HG02571 (cell line): Measurements from ENCODE around the gene NINJ1.

Source experiments
- ATAC-seq: cut with Tn5 transposase; IDR thresholded peaks from one replicate; pipeline ENCODE4 v1.9.1; 2021; ENCODE audit warnings: mild to moderate bottlenecking, moderate library complexity; ENCODE audit not compliant: unreplicated experiment

The NINJ1 gene

DNA sequence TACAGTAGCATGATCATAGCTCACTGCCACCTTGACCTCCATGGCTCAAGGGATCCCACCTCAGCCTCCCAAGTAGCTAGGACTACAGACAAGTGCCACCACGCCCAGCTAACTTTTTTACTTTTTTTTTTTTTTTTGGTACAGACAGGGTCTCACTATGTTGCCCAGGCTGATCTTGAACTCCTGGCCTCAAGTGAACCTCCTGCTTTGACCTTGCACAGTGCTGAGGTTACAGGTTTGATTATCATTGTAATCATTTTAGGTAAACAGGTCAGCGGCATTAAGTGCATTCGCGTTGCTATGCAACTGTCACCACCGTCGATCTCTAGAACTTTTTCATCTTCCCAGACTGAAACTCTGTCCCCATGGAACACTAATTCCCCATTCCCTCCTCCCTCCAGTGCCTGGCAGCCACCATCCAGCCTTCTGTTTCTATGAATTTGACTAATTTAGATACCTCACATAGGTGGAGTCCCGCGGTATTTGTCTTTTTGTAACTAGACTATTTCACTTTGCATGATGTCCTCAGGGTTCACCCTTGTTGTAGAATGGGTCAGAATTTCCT is 43.9 kb downstream of the NINJ1 start:
- no peak for ATAC-seq

DNA sequence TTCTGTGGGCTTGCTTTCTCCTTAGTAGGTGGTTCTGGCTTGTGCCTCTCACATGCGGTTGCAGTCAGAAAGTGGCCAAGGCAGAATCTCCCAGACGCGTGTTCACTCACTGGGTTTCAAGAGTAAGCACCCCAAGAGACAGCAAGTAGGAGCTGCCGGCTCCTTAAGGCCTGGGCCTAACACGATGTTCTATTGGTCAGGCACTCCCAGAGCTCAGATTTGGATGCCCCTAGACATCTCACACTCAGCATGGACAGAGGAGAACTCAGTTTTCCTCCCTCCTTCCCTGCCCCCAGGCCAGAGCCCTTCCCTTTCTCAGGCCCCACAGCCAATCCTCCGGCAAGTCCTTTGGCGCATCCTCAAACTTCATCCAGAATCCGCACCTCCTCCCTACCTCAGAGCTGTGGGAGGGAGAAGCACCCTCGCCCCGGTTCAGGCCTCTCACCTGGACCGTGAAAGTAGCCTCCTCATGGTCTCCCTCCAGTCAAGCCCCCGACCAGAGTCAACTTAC is 44.5 kb downstream of the NINJ1 start:
- no peak for ATAC-seq

DNA sequence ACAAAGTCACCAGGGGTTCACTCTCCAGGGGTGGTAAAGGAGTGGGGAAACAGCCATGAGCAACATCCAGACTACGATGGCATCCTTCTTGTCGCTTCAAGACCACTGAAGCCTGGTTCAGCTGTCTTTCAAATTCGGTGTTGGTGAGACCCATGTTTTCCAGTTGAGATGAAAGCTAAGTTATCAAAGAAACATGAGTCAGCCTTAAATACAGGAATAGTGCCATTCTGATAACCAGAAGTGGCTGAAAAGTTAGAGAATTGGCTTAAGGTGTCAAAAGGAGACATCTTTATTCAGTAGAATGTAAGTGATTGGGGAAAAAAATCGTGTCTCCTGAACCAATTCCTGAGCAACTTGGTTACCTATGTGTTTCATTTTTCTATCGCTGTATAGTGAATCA is 45.0 kb downstream of the NINJ1 start:
- ATAC-seq = no peak

DNA sequence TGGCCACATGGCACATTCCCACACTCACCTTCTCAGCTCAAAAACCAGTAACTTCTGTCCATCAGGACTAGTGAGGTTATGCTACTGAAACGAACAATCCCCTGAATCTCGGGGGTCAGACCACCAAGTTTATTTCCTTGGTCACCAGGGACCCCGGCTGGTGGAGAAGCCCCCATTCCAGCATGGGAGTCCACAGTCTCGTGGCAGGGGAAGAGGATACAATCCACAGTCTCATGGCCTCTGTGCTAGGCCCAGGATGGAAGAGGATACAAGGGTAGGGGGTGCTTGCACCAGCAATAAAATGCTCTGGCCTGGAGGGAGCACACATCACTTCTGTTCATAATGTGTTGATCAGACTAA is 45.4 kb downstream of the NINJ1 start:
- ATAC-seq = no peak

DNA sequence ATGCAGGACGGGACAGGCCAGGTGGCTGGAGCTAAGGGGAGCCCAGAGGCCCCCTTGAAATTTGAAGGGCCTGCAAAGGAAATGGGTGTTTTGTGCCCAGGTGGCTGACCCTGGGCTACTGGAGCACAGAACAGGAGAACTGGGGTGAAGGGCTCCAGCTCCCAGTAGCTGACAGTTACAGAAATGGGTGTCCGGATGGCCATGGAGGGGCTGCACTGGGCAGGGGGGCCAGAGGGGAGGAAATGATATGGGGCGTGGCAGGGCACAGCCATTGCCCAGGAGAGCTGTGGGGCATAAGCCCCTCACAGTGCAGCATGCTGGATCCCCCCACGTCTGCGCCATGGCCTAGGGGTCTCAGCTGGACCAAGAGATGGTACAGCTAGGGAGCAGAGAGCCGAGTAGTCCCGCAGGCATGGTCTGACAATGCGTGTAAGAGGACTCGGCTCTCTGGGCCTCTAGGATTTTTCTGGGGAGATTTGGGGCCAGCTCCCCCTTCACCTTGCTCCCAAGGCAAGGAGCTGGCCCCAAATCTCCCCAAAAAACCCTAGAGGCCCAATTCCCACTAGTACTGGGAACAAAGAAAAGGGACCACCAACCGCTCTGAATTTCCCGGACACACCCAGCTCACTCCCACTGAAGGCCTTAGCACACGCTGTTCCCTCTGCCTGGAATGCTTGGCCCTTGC is 45.9 kb downstream of the NINJ1 start:
- ATAC-seq = no peak

DNA sequence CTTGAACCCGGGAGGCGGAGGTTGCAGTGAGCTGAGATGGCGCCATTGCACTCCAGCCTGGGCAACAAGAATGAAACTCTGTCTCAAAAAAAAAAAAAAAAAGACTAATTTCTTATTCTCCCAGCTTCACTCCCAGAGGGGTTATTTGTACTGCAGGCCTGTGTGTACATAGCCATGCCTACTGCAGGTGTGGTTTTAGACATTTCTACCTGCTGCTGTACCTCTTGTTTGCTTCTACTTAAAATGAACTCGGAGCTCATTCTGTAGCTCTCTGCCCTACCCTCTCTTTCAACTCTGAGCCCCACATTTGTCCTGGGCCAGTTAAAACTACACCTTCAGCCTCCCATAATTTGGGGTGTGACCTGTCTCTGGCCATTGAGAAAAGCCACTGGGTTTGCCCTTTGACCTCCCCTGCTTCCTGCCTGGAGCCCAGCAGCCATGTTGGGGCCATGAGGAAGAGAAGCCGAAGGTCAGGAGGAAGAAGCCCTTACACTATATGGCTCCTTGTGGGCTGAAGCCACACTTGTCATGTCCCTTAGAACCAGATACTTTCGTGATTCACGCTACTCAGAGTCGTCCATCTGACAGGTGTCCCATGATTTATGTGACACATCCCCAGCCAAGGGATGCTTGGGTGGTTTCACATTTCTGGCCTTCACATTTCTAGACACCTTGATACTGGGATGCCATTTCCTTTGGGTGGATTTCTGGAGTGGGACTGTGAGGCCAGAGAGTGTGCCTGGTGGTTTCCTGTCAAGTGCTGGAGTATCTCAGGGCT is 47.4 kb downstream of the NINJ1 start:
- no peak for ATAC-seq

DNA sequence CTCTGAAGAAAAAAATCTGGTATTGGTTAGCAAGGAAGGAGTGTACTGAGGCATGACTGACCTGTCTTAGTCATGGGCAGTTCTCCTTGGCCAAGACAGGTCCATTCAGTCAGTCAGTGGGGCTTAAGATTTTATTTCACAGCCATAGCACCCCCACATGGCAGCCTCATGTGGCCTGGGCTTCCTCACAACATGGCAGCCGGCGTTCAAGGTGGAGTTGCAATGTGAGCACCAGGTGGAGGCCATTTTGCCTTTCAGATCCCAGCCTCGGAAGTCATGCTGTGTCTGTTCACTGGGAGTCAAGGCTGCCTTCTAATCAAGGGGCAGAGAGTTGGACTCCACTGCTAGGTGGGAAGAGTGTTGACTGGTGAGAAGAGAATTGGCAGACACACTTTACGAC is 48.4 kb downstream of the NINJ1 start:
- ATAC-seq = no peak

DNA sequence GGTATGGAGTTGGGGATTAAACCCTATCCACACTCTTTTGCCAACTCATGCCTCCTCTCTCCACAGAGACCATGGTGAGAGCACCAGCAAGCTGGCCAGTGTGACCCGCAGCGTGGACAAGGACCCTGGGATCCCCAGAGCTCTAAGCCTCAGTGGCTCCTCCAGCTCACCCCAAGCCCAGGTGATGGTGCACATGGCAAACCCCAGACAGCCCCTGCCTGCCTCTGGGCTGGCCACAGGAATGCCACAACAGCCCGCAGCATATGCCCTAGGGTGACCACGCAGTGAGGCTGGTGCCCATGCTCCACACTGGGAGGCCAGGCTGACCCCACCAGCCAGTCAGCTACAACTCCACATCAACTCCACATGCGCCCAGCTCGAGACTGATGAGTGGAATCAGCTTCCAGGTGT is 49.6 kb downstream of the NINJ1 start:
- no peak for ATAC-seq

DNA sequence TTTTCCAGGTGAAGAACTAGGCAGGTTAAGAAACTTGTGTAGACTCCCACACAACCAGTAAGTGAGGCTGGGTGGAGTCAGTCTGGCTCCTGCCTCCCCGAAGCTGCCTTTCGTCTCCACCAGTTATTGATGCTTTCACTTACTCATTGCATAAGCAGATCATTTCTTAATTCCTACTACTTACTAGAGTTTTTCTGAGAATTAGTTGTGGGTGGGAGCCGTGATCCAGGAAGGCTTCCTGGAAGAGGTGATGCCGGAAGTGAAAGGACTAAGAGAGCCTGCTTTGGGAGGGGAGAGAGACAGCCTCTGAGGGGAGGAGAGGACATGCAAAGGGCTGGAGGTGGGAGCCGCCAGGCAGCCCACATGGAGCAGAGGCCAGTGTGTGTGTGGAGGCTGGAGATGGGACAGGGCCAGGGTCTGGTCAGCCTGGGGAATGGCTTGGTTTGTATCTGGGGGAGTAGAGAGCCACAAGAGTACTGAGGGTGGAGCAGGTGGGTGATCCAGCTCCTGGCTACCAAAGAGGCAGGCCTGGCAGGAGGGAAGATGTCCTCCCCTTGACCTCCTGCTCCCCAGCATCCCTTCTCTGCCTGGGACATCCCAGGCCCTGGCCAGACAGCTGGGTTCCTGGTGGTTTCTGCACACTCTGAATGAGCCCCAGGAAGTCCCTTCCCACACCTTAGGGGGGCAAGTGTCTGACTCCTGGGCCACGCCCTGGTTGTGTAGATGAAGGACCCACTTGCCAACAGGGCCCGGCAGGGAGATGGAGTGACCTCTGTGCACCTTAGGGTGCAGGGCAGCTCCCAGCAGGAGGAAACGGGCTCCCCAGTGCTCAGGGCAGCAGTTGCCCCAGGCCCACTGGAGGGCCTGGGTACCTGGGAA is 50.2 kb downstream of the NINJ1 start:
- no peak for ATAC-seq

DNA sequence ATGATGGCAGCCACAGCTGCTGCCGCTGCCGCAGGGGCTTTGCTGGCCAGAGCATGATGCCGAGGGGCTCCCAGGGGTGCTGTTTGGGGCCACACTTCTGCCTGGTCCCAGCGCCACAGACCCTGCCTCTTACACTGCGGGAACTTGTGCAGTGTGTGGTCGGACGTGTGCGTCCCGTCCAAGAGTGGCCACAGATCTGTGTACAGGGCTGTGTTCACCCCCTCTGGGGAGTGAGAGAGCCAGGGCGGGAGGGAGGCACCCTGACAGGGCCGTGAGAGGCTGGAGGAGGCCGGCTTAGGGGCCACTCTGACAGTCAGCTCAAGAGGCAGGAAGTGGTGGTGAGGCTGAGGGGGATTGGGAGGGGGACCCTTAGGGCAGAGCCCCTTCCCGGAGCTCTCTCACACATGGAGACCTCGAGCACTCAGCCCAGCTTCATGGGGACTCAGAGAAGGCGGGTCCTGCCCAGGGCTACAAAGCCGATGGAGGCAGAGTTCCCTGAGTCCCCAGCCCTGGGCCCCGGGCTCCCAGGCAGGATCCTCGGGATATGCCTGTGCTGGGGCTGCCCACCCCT is 51.1 kb downstream of the NINJ1 start:
- no peak for ATAC-seq

DNA sequence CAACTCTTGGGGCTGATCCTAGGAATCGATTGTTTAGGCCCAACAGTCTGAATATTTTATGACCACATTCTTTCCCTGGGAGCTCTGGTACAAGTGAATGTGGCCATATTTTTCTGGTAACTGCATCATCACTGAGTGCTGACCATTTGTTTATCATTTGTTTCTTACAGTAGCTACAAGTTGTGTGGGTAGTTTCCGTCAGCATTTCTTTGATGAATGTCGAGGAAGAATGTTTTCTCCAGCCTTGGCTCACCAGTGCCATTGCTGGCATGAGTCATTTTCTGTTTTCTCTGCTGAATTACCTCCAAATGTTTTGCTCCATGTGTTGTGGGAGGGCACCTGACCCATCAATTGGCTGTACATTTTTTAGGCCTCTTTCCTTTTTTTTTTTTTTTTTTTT is 52.1 kb downstream of the NINJ1 start:
- ATAC-seq = no peak

DNA sequence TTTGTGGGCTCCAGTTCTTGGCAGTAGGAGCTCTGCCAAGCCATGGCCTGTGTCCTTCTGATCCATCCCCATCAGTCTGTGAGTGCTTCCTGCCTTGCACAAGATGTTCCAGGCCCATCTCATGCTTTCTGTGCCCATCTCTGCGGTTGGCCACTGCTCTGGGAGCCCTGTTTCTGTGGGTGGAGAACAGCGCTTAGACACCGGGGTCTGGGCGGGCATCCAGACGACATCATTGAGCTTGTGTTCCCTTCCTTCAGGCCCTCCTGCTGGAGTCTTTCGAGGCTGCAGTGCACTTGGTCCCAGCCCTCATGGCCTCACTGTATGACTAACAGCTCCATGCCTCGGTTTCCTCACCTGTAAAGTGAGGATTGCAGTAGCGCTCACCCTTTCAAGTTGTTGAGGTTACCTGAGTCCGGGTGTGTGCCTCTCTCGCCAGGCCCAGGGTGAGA is 52.9 kb downstream of the NINJ1 start:
- ATAC-seq = no peak

DNA sequence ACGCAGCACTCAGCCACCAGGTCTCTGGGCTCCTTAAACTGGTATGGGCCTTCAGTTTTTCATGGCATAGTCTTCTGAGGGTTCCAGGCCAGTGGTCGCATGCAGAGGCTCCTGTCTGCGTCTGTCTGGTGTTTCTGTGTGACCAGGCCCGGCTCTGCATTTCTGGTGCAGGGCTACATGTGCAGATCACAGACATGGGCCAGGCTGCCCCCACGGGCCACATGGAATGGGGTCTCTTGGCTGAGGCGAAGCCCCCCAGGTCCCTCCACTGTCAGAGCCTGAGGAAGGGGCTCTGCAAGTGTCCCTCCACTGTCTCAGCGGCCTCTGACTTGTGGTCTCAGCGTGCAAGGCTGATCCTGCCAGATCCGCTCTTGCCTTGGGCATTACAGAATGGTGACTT is 53.6 kb downstream of the NINJ1 start:
- ATAC-seq = no peak

DNA sequence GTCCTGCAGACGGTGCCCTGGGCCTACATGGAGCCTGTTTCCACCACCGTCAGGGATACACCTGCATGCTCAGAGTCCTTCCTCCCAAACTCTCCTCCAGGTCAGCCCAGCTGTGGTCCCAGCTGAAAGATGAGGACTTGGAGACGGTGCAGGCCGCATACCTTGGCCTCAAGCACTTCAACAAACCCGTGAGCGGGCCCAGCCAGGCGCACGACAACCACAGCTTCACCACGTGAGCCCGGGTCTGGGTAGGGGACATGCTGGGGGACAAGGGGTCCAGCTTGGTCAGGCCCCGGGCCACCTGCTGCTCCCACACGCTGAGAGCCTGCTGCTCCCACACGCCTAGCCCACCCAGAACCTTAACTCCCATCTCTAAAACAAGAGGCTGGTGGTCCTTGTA is 54.7 kb downstream of the NINJ1 start:
- ATAC-seq = no peak

DNA sequence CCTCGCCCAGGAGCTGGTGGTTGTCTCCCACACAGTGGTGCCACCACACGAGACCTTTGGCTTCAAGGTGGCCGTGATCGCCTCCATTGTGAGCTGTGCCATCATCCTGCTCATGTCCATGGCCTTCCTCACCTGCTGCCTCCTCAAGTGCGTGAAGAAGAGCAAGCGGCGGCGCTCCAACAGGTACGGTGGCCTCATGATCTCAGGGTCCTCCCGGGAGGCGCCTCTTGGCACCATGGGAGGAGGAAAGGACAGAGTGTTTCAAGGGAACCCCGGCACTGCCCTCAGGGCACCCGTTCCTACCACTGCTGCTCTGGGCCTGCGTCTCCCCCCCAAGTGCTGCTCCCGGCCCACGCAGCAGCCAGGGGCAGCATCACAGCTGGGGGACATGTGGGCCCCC is 56.2 kb downstream of the NINJ1 start:
- no peak for ATAC-seq

DNA sequence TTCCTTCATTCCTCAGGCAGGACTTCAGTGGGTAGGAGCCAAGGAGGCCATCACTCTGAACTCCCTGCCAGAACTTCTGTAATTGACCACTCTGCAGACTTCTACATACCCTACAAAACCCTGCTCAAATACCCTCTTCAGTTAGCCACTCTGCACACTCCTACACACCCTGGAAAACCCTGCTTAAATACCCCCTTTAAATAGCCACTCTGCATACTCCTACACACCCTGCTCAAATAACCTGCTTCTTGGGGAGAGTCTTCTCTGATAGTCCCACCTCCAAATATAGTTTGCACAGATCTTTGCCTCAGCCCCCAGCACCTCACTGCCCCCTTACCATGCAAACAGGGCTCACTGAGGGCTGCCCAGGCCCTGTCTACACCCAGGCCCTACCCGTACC is 56.7 kb downstream of the NINJ1 start:
- ATAC-seq = no peak

DNA sequence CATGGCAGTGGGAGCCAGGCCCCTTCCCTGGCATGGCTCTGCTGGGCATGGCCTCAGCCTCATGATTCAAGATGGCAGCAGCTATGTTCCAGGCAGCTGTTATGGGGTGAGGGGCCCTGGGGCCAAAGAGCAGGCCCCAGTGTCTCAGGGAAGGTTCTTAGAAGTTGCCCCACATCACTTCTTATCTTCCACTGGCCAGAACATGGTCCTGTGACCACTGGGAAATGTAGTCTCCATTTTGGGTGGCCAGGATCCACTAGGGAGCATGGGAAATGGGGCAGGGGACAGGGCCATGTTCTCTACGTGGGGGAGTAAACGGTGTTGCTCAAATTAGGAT is 57.3 kb downstream of the NINJ1 start:
- ATAC-seq = no peak

DNA sequence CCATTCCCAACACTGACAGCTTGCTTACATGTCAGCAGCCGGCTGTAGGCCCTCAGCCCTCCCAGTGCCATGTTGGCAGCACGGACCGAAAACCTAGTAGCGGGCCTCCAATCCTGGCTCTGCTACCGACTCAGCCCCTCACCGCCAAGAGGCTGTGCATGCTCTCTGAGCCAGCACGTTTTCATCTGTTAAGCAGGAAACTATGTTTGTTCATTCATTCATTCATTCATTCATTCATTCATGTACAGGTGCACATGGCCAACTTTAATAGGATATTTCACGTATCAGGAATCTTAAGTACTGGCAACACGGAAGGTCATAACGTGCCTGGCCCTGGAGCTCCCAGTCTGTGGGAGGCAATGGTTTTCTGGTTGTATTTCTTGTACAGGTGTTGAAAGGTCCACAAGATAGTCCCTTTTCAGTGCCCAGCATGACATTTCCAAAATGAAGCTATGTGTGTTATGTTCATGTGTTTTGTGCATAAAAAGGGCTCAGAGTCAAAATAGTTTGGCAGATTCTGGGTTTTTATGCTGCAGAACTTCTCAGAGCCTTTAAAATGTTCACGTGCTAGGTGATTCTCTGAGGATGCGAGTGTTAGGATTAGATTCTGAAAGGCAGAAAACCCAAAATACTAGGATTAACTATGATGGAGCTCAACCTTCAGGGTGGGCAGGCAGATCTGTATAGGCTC is 57.8 kb downstream of the NINJ1 start:
- no peak for ATAC-seq

DNA sequence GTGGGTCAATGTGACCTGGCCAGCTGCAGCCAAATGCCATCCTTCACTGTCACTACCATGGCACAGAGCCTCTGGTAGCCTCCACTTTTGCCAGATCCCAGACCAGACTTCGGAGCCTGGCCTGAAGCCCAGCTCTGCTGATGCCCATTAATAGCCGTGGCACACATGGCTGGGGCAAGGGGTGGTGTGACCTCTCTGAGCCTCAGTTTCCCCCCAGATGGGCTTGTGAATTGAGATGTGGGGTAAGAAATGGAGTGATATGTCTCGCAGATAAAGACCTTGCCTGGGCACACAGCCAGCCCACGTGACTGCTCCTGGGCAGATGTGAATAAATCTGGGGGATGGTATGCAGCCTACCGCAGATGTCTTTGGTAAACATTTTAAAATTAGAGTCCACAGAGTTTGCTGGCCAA is 61.7 kb downstream of the NINJ1 start:
- ATAC-seq = no peak
